Measurements from ENCODE around the gene EGFR.

Gene EGFR

GRCh38 chr7:55198634-55199392 lies 180.0 kb downstream of the EGFR start:
- DNase-seq, result no peak

- no peak for DNase-seq
These were observed 180.6 kb downstream of the EGFR start for GRCh38 chr7:55199418-55199817.

GRCh38 chr7:55200441-55200840 lies 181.6 kb downstream of the EGFR start:
- no peak for DNase-seq

- no peak for DNase-seq
These were observed 183.5 kb downstream of the EGFR start for GRCh38 chr7:55202150-55202913.

GRCh38 chr7:55203300-55203699 lies 184.5 kb downstream of the EGFR start:
- no peak for DNase-seq

- DNase-seq, result no peak
These were observed 186.5 kb downstream of the EGFR start for GRCh38 chr7:55205124-55205955.

GRCh38 chr7:55206235-55207029 lies 187.6 kb downstream of the EGFR start:
- no peak for DNase-seq

- DNase-seq, result no peak
These were observed 188.8 kb downstream of the EGFR start for GRCh38 chr7:55207436-55208125.

GRCh38 chr7:55209366-55209765 lies 190.5 kb downstream of the EGFR start:
- DNase-seq, result no peak

- no peak for DNase-seq
These were observed 191.4 kb downstream of the EGFR start for GRCh38 chr7:55210176-55210575.

- DNase-seq, result no peak
These were observed 191.9 kb downstream of the EGFR start for GRCh38 chr7:55210716-55211115.

- DNase-seq, result no peak
These were observed 192.9 kb downstream of the EGFR start for GRCh38 chr7:55211726-55212125.

- DNase-seq, result no peak
These were observed 193.4 kb downstream of the EGFR start for GRCh38 chr7:55212176-55212575.

- DNase-seq, result no peak
These were observed 194.0 kb downstream of the EGFR start for GRCh38 chr7:55212838-55213237.

- DNase-seq, result no peak
These were observed 195.9 kb downstream of the EGFR start for GRCh38 chr7:55214707-55215106.

- DNase-seq, result no peak
These were observed 204.2 kb downstream of the EGFR start for GRCh38 chr7:55223023-55223422.

- no peak for DNase-seq
These were observed 205.3 kb downstream of the EGFR start for GRCh38 chr7:55224111-55224510.

GRCh38 chr7:55224810-55225209 lies 206.0 kb downstream of the EGFR start:
- DNase-seq, result no peak

GRCh38 chr7:55230014-55230413 lies 211.2 kb downstream of the EGFR start:
- DNase-seq, result no peak

- DNase-seq, result no peak
These were observed 213.0 kb downstream of the EGFR start for GRCh38 chr7:55231736-55232280.

- no peak for DNase-seq
These were observed 214.2 kb downstream of the EGFR start for GRCh38 chr7:55233001-55233400.

- no peak for DNase-seq
These were observed 215.6 kb downstream of the EGFR start for GRCh38 chr7:55234408-55234807.

Data from NCI-H524 treated with DMSO at 0.1 percent for 48 hours (cell line).